ENCODE measurements around the gene PPP1CA.

PPP1CA gene

DNA sequence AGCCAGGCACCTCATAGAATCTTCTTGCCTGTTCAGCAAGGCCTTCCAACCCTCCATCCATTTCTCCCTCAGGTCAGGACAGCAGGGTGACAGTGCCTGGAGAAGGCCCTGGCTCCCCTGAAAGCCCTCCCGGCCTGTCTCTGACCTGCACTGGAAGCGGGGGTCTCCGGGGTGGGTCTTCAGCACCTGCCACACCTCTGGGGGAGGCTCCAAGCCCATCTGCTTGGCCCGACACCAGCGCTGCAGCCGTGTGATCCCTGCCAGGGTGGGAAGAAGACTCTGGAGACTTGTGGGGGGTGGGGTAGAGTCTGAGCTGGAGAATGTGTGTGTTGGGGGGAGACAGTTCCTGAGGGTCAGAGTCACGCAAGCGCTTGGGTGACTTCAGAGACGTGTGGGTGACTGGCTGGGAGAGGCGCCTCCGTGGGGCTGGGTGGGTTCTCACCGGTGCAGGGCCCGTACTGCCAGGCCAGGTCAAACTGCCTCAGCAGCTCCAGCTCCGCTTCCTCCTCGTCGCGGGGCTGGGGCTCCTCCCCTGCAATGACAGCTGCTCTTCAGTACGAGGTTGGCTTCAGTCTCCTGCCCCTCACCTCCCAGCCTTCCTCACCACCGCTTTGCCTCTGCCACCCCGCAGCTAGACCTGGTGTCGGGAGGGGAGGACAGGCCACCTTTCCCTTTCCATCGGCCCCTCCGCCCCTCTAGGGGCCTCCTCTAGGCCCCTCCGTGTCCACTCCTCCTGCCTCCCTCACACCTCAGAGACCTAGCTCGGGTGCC, 48.9 kb downstream of the PPP1CA start:
- 35 to 40% methylated on average over 14 to 21 of the region's 25 CpGs for WGBS, 2 experiments (ENCODE audit: insufficient coverage in 2 of 2)
- Histone ChIP-seq H3K4me1 (ENCODE audit: control insufficient read depth, insufficient read depth, low read length, poor library complexity, severe bottlenecking) (peaks cover 46% of the 10 kb centered on the region), H3K36me3 (ENCODE audit: control insufficient read depth, insufficient read depth, low read length) (no peaks in the 10 kb centered on the region), H3K4me3 (ENCODE audit: extremely low read depth, insufficient read depth, low read length, poor library complexity, severe bottlenecking) (peak overlapping the region; percentile 60), H3K9me3 (ENCODE audit: control insufficient read depth, low read length) (no peaks in the 10 kb centered on the region), H3K27ac (ENCODE audit: low read depth, low read length, severe bottlenecking) (peak overlapping the region; percentile 94)

DNA sequence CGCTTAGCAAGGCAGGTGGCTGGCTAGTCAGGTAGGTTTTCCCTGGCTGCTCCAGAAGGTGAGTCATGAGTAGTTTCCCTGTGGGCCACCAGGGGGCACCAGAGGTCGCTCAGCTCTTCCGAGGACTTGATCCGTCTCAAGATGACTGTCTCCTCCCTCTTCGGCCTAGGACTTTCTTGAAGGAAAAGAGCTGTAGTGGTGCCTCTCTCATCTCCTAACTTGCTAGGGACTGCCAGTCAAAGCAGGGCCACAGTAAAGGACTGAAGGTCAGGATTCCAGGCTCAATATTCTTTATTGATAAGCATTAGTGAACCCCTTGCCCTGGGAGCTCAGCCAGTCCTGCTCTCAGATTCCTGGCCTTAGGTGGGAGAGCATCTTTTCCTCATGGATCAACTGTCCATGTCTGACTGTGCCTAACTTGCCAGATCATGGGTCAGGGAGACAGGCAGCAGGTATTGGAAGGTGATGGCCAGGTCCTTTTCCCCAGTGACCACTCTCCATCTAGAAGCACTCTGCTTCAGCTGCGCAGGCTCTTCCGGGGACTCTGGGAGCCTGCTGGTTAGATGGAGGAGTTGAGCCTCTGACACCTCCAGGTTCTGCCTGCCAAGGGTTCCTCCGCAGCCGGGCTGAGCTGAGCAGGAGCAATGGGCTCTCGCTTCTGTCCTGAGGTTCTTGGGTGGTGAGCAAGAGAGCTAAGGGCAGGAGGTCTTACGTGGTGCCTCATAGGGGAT, 50.2 kb downstream of the PPP1CA start:
- Histone ChIP-seq H3K9me3 (ENCODE audit: control insufficient read depth, low read length) (no peaks in the 10 kb centered on the region), H3K4me3 (ENCODE audit: extremely low read depth, insufficient read depth, low read length, poor library complexity, severe bottlenecking) (no peak overlapping the region), H3K36me3 (ENCODE audit: control insufficient read depth, insufficient read depth, low read length) (no peaks in the 10 kb centered on the region), H3K27ac (ENCODE audit: low read depth, low read length, severe bottlenecking) (no peak overlapping the region), H3K4me1 (ENCODE audit: control insufficient read depth, insufficient read depth, low read length, poor library complexity, severe bottlenecking) (peaks cover 36% of the 10 kb centered on the region)
- 37 to 52% methylated on average over 7 to 8 of the region's 11 CpGs for WGBS, 2 experiments (ENCODE audit: insufficient coverage in 2 of 2)

DNA sequence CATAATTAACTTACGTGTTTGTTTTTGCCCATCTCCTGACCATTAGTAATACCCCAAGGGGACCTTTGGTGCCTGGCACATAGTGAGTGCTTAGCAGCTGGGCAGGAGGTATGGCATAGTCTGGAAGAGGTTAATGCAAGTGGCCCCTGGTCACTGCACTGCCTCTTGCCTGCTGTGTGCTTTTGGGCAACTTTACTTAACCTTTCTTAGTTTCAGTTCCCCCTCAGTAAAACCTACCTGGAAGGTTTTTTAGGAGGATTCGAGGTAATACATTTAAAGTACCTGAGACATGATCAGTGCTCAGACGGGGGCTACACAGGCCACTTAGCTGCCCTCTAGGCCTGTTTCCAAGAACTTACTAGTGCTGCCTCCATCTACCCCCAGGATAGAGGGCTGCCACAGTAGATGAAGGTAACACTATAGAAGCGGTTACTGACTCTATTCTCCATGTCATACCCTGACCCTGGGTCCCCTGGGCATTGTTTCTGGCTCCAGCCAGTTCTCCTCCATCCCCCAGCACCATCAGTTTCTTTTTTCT, 51.7 kb downstream of the PPP1CA start:
- H3K36me3 ChIP-seq (ENCODE audit: control insufficient read depth, insufficient read depth, low read length): no peaks in the 10 kb centered on the region
- WGBS, 2 experiments (ENCODE audit: insufficient coverage in 2 of 2): 92% methylated on average over 2 of the region's 4 CpGs; no CpG with 5 or more reads in 1 of the 2 experiments
- H3K4me1 ChIP-seq (ENCODE audit: control insufficient read depth, insufficient read depth, low read length, poor library complexity, severe bottlenecking): peaks cover 25% of the 10 kb centered on the region

DNA sequence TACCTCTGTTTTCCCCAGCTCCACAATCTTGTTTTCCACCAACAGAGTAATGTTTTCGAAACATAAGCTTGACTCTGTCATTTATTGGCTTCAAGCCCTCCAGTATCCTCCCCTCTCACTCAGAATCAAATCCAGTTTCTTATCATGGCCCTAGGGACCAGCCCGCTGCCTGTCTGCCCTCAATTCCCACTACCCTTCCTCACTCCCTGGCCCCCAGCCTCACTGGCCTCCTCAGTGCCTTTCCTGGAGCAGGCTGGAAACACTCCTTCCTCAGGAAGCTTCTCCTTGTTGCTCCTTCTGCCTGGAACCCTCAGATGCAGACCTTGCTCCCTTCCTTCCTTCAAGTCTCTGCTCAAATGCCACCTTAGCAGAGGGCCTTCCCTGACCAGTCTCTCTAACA, 52.2 kb downstream of the PPP1CA start:
- Histone ChIP-seq H3K27ac (ENCODE audit: low read depth, low read length, severe bottlenecking) (no peak overlapping the region), H3K9me3 (ENCODE audit: control insufficient read depth, low read length) (no peaks in the 10 kb centered on the region), H3K4me1 (ENCODE audit: control insufficient read depth, insufficient read depth, low read length, poor library complexity, severe bottlenecking) (peaks cover 21% of the 10 kb centered on the region), H3K36me3 (ENCODE audit: control insufficient read depth, insufficient read depth, low read length) (no peaks in the 10 kb centered on the region), H3K4me3 (ENCODE audit: extremely low read depth, insufficient read depth, low read length, poor library complexity, severe bottlenecking) (no peak overlapping the region)
- WGBS, 2 experiments (ENCODE audit: insufficient coverage in 2 of 2): 95 to 100% methylated on average over 2 of the region's 2 CpGs

More for the DNA sequence above, 51.7 kb downstream of the PPP1CA start:
- no peak overlapping the region for H3K4me3 ChIP-seq (ENCODE audit: extremely low read depth, insufficient read depth, low read length, poor library complexity, severe bottlenecking)
- no peak overlapping the region for H3K27ac ChIP-seq (ENCODE audit: low read depth, low read length, severe bottlenecking)
- H3K9me3 ChIP-seq (ENCODE audit: control insufficient read depth, low read length): no peaks in the 10 kb centered on the region

DNA sequence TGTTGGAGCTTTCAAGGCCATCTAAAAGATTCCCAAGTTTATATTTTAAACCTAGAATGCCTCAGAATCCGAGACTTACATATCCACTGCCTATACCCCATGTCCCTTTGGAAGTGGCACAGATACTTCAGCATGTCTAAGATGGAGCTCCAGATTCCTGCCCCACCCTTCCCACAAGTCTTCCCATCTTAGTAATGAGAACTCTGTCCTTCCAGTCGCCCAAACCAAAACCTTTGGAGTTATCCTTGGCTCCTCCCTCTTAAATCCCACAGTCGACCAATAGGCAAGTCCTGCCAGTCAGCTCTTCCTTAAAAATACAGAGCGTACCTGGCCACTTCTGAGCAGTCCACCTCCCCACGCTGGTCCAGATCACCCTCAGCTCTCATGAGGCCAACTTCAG, 52.6 kb downstream of the PPP1CA start:
- 78 to 96% methylated on average over 4 to 5 of the region's 5 CpGs for WGBS, 2 experiments (ENCODE audit: insufficient coverage in 2 of 2)
- H3K4me3 ChIP-seq (ENCODE audit: extremely low read depth, insufficient read depth, low read length, poor library complexity, severe bottlenecking): no peak overlapping the region
- no peaks in the 10 kb centered on the region for H3K36me3 ChIP-seq (ENCODE audit: control insufficient read depth, insufficient read depth, low read length)
- no peak overlapping the region for H3K27ac ChIP-seq (ENCODE audit: low read depth, low read length, severe bottlenecking)
- no peaks in the 10 kb centered on the region for H3K9me3 ChIP-seq (ENCODE audit: control insufficient read depth, low read length)
- peaks cover 17% of the 10 kb centered on the region for H3K4me1 ChIP-seq (ENCODE audit: control insufficient read depth, insufficient read depth, low read length, poor library complexity, severe bottlenecking)
